HCT116 (cell line): Measurements from ENCODE around the gene DLG2. TPM values are rescaled to one million over a fixed set of nuclear protein-coding genes. Genes with fewer than 3 reads are reported as not detected.

Experiments
- ATAC-seq: fragments of 200-7000 bp; cut with Tn5 transposase; 2 replicates; pipeline ENCODE4 v1.9.1; 2020; ENCODE audit warnings: mild to moderate bottlenecking, moderate library complexity
- BruUV-seq: library from RNA; stranded (reverse); fragments of 400-500 nt; replicated peaks from 2 replicates; lab custom pipeline; 2021; lab: Mats Ljungman, UMichigan
- CTCF ChIA-PET: fragments of 300-600 bp; sonication (Branson Sonifier 250); formaldehyde crosslinking; loops from one replicate; lab custom pipeline; 2021; ENCODE audit warnings: antibody characterized with exemption; lab: Charles Lee
- POLR2A ChIA-PET: fragments of 300-600, 350-600 bp; sonication (Branson Sonifier 250); formaldehyde crosslinking; loops from one replicate; lab custom pipeline; 2021; ENCODE audit warnings: antibody characterized with exemption; lab: Charles Lee
- RAD21 ChIA-PET, 2 experiments: fragments of 300-600 bp; sonication (Branson Sonifier 250); formaldehyde crosslinking; loops; one replicate each; lab custom pipeline; 2023; ENCODE audit warnings: low total read pairs in 2 of 2; ENCODE audit not compliant: uncharacterized antibody in 2 of 2, unreplicated experiment in 2 of 2, low non-redundant PET in 1 of 2; lab: Charles Lee
- DNase-seq: peaks from one replicate; pipeline ENCODE4 v3.0.0-alpha.2; 2010; ENCODE audit warnings: low read depth, low spot score
- H2AFZ ChIP-seq: fragments of 200-600 bp; shearing (Covaris generic), sonication (generic); 2 replicates; pipeline ENCODE4 v1.6.1; 2017; ENCODE audit warnings: low read depth, mixed run types, mixed read lengths, antibody characterized with exemption, low read length; ENCODE audit not compliant: poor library complexity, severe bottlenecking
- H3K27ac ChIP-seq: 2 replicates; pipeline ENCODE4 v1.5.1; 2012; ENCODE audit warnings: low read depth, low read length
- H3K27me3 ChIP-seq: fragments of 200-600 bp; sonication (generic); 2 replicates; pipeline ENCODE4 v1.6.1; 2016; ENCODE audit warnings: mixed run types, low read length, mixed read lengths; ENCODE audit not compliant: insufficient read depth
- H3K36me3 ChIP-seq, 2 experiments: fragments of 200-500 bp in 1 of 2; fragments of 200-600 bp in 1 of 2; sonication (Bioruptor generic) in 1 of 2; sonication (generic) in 1 of 2; 2 replicates each; pipeline versions ENCODE4 v1.5.1 to v1.6.1; 2014 to 2016; ENCODE audit warnings: low read length in 2 of 2, inconsistent platforms in 1 of 2, mixed read lengths in 1 of 2, mixed run types in 1 of 2; ENCODE audit not compliant: insufficient read depth in 2 of 2, control insufficient read depth in 1 of 2
- H3K4me1 ChIP-seq, 2 experiments: fragments of 200-600 bp in 1 of 2; sonication (generic) in 1 of 2; 2 replicates each; pipeline versions ENCODE4 v1.5.1 to v1.6.1; 2012 to 2017; ENCODE audit warnings: low read length in 2 of 2, inconsistent platforms in 1 of 2, mild to moderate bottlenecking in 1 of 2, mixed read lengths in 1 of 2, mixed run types in 1 of 2, moderate library complexity in 1 of 2; ENCODE audit not compliant: insufficient read depth in 2 of 2, control insufficient read depth in 1 of 2
- H3K4me2 ChIP-seq: fragments of 200-600 bp; sonication (generic); 2 replicates; pipeline ENCODE4 v1.6.1; 2017; ENCODE audit warnings: mixed run types, low read length, mixed read lengths
- H3K4me3 ChIP-seq, 2 experiments: fragments of 200-600 bp in 1 of 2; sonication (generic) in 1 of 2; replicated peaks in 1 of 2; 2 replicates each; pipeline ENCODE4 v1.5.1; 2011 to 2016; ENCODE audit warnings: low read length in 2 of 2, control low read depth in 1 of 2, low read depth in 1 of 2, mild to moderate bottlenecking in 1 of 2, mixed read lengths in 1 of 2, mixed run types in 1 of 2
- H3K79me2 ChIP-seq: fragments of 200-600 bp; sonication (generic); 2 replicates; pipeline ENCODE4 v1.6.1; 2017; ENCODE audit warnings: mild to moderate bottlenecking, mixed run types, low read length, moderate library complexity, mixed read lengths; ENCODE audit not compliant: insufficient read depth
- H3K9ac ChIP-seq: fragments of 200-600 bp; sonication (generic); 2 replicates; pipeline ENCODE4 v1.6.1; 2016; ENCODE audit warnings: low read length, mixed read lengths
- H3K9me2 ChIP-seq: fragments of 200-600 bp; sonication (generic), shearing (Covaris generic); 2 replicates; pipeline ENCODE4 v1.6.1; 2017; ENCODE audit warnings: mixed run types, mild to moderate bottlenecking, moderate library complexity; ENCODE audit not compliant: insufficient read depth
- H3K9me3 ChIP-seq, 2 experiments: fragments of 200-500 bp in 1 of 2; fragments of 200-600 bp in 1 of 2; sonication (Bioruptor generic) in 1 of 2; sonication (generic) in 1 of 2; 2 replicates each; pipeline ENCODE4 v1.6.1; 2014 to 2017; ENCODE audit warnings: low read length in 2 of 2, mixed read lengths in 2 of 2, inconsistent platforms in 1 of 2, low read depth in 1 of 2, mild to moderate bottlenecking in 1 of 2, mixed run types in 1 of 2, moderate library complexity in 1 of 2; ENCODE audit not compliant: control insufficient read depth in 1 of 2, insufficient read depth in 1 of 2
- H4K20me1 ChIP-seq: fragments of 200-600 bp; sonication (generic), shearing (Covaris generic); 2 replicates; pipeline ENCODE4 v1.6.1; 2017; ENCODE audit warnings: mixed run types, mild to moderate bottlenecking, moderate library complexity; ENCODE audit not compliant: insufficient read depth
- CEBPB ChIP-seq: IDR thresholded peaks from 2 replicates; pipeline ENCODE4 v1.6.1; 2012; ENCODE audit warnings: low read depth
- ELF1 ChIP-seq: IDR thresholded peaks from 2 replicates; pipeline ENCODE4 v1.6.1; 2012; ENCODE audit warnings: low read depth, borderline replicate concordance
- EZH2 ChIP-seq: fragments of 200-600 bp; sonication (generic); IDR thresholded peaks from 2 replicates; pipeline ENCODE4 v1.6.1; 2017; ENCODE audit warnings: antibody characterized with exemption, mixed run types
- FOSL1 ChIP-seq: IDR thresholded peaks from 2 replicates; pipeline ENCODE4 v1.6.1; 2012; ENCODE audit warnings: low read depth
- JUND ChIP-seq: IDR thresholded peaks from 2 replicates; pipeline ENCODE4 v1.6.1; 2012
- RAD21 ChIP-seq: IDR thresholded peaks from 2 replicates; pipeline ENCODE4 v1.6.1; 2012; ENCODE audit warnings: low read depth, mild to moderate bottlenecking
- SP1 ChIP-seq: IDR thresholded peaks from 2 replicates; pipeline ENCODE4 v1.6.1; 2012; ENCODE audit warnings: low read depth
- intact Hi-C: fragments of 100-400 bp; cut with micrococcal nuclease; formaldehyde crosslinking; loops from 2 replicates; pipeline ENCODE4 v1.10.0; 2022
- total RNA-seq: library from RNA; stranded (reverse); gene quantifications from one replicate; pipeline ENCODE4 v1.2.1, GENCODE V29; 2021; ENCODE audit not compliant: unreplicated experiment
- TF ChIP-seq, protein P1 (sequence below): IDR thresholded peaks from 2 replicates; pipeline ENCODE4 v1.6.1; 2012
- TF ChIP-seq, protein P2 (sequence below): IDR thresholded peaks from 2 replicates; pipeline ENCODE4 v1.6.1; 2011; ENCODE audit warnings: mild to moderate bottlenecking, low read length, moderate library complexity; ENCODE audit not compliant: insufficient replicate concordance; ENCODE audit errors: extremely low read depth
- TF ChIP-seq, protein P3 (sequence below), 3 experiments: fragments of 200-600 bp in 1 of 3; sonication (generic) in 1 of 3; IDR thresholded peaks in 2 of 3; conservative IDR thresholded peaks in 1 of 3; 2 replicates each; pipeline ENCODE4 v1.5.1; 2012 to 2017; ENCODE audit warnings: low read depth in 2 of 3, low read length in 2 of 3, antibody characterized with exemption in 1 of 3, borderline replicate concordance in 1 of 3, control low read depth in 1 of 3, mild to moderate bottlenecking in 1 of 3, mixed read lengths in 1 of 3, mixed run types in 1 of 3, moderate library complexity in 1 of 3; ENCODE audit not compliant: insufficient read depth in 1 of 3

The DLG2 gene
- total RNA-seq, 1 experiment from 2014 or later = 2.4 TPM

DNA sequence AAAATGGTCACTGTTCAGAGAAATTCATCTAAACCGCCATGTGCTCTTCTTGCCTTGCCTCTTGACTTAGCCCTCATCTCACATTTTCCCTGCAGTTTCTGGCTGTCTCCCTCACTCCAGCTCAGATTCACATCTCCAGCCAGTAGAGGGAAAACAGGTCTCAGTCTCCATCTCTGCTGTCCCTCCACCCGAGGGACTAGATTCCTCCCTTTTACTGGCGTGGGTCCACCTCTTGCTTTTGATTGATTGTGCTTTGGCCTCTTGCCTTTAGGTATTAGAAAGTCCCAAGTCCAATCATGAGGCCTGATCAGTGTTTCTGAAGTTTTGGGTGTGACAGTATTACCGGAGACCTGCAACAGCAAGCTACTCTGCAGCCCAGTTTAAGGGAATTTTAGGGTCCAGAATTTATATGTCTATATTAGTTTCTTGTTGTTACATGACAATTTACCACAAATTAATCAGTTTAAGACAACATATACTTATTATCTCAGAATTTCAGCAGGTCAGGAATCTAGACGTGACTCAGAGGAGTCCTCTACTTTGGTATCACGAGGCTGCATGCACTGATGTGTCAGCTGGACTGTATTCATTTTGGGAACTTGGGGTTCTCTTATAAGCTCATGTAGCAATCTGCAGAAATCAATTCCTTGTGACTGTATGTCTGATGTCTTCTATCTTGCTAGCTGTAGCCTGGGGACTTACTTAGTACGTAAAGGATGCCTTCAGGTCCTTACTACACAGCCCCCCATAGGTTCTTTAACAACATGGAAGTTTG is 1535.7 kb downstream of the DLG2 start:
- BruUV-seq = no TSS peak
- intact Hi-C loops = no loop called here
- Histone ChIP-seq H3K4me1 (no peaks in the 10 kb centered on the region), H3K27me3 (no peaks in the 10 kb centered on the region), H3K36me3 (no peaks in the 10 kb centered on the region)
- TF ChIP-seq CEBPB (no peak), RAD21 (no peak), FOSL1 (no peak), JUND (no peak), ELF1 (no peak), EZH2 (no peak), SP1 (no peak)
- TF ChIP-seq, protein P1, sequence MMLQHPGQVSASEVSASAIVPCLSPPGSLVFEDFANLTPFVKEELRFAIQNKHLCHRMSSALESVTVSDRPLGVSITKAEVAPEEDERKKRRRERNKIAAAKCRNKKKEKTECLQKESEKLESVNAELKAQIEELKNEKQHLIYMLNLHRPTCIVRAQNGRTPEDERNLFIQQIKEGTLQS = no peak
- TF ChIP-seq, protein P2, sequence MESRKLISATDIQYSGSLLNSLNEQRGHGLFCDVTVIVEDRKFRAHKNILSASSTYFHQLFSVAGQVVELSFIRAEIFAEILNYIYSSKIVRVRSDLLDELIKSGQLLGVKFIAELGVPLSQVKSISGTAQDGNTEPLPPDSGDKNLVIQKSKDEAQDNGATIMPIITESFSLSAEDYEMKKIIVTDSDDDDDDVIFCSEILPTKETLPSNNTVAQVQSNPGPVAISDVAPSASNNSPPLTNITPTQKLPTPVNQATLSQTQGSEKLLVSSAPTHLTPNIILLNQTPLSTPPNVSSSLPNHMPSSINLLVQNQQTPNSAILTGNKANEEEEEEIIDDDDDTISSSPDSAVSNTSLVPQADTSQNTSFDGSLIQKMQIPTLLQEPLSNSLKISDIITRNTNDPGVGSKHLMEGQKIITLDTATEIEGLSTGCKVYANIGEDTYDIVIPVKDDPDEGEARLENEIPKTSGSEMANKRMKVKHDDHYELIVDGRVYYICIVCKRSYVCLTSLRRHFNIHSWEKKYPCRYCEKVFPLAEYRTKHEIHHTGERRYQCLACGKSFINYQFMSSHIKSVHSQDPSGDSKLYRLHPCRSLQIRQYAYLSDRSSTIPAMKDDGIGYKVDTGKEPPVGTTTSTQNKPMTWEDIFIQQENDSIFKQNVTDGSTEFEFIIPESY = no peak
- TF ChIP-seq, protein P3, sequence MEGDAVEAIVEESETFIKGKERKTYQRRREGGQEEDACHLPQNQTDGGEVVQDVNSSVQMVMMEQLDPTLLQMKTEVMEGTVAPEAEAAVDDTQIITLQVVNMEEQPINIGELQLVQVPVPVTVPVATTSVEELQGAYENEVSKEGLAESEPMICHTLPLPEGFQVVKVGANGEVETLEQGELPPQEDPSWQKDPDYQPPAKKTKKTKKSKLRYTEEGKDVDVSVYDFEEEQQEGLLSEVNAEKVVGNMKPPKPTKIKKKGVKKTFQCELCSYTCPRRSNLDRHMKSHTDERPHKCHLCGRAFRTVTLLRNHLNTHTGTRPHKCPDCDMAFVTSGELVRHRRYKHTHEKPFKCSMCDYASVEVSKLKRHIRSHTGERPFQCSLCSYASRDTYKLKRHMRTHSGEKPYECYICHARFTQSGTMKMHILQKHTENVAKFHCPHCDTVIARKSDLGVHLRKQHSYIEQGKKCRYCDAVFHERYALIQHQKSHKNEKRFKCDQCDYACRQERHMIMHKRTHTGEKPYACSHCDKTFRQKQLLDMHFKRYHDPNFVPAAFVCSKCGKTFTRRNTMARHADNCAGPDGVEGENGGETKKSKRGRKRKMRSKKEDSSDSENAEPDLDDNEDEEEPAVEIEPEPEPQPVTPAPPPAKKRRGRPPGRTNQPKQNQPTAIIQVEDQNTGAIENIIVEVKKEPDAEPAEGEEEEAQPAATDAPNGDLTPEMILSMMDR (IDR thresholded peaks at IDR 0.05 in 2 of 3, conservative IDR thresholded peaks at IDR 0.05 in 1 of 3; ENCODE audit: borderline replicate concordance in 1 of 3, insufficient read depth in 1 of 3, low read depth in 2 of 3, low read length in 2 of 3) = no peak
- TF ChIP-seq, all 23 proteins: peak for 0
- no peak overlapping the region for H3K4me2 ChIP-seq
- DNase-seq (no peak), ATAC-seq (no peak)
- H3K9me2 ChIP-seq = no peaks in the 10 kb centered on the region
- H3K9ac ChIP-seq = no peak overlapping the region
- no peak overlapping the region for H2AFZ ChIP-seq
- POLR2A ChIA-PET = no interaction called here
- no peaks in the 10 kb centered on the region for H3K79me2 ChIP-seq
- no peak overlapping the region for H3K27ac ChIP-seq
- H4K20me1 ChIP-seq = no peaks in the 10 kb centered on the region
- H3K4me3 ChIP-seq = no peak overlapping the region
- no peaks in the 10 kb centered on the region; a peak in 1 of 4 replicates for H3K9me3 ChIP-seq
- RAD21 ChIA-PET = no interaction called here
- CTCF ChIA-PET = no interaction called here
